ENCODE measurements around the gene INO80B. TPM values are rescaled to one million over a fixed set of nuclear protein-coding genes. Genes with fewer than 3 reads are reported as not detected.

INO80B gene
- total and polyA plus RNA-seq, 2 experiments from 2014 or later = 15.4 to 40.9 TPM

DNA sequence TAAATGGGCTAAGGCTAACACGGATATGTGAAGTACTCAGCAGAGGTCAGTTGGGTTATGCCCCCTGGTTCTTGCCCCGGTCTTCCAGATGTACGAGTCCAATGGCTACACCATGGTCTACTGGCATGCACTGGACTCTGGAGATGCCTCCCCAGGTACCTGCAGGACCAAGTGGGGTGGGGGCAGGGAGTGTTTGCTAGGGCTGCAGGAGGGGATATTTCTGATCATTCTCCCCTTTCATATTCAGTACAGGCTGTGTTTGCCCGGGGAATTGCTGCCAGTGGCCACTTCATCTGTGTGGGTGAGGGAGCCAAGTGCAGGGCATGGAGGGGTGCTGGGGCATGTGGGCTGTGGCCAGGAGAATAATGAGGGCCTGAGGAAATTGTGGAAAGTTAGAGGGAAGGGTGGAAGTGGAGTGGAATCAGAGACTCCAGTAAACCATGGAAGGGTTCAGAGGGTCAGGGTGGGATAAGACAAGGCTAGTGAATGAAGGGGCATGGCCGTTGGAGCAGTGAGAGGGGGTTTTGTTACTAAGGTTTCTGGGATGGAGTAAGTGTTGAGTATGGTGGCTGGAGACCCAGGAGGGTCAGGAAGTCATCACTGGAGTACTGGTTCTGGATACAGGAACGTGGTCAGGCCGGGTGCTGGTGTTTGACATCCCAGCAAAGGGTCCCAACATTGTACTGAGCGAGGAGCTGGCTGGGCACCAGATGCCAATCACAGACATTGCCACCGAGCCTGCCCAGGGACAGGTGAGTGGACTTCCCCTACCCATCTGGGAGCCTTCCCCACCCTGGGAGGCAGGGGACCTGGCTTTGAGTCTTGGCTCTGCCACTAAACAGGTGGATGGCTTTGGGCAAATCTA, 31.4 kb upstream of the INO80B start:
- Histone ChIP-seq H3K27ac (peak overlapping the region; percentile 72), H3K9me3 (ENCODE audit: low read depth) (no peaks in the 10 kb centered on the region), H3K36me3 (peaks cover 12% of the 10 kb centered on the region), H3K4me1 (ENCODE audit: low read depth) (no peaks in the 10 kb centered on the region), H3K4me3 (no peak overlapping the region), H3K27me3 (no peaks in the 10 kb centered on the region)
- no peak for DNase-seq (ENCODE audit: low read depth in 1 of 2, low spot score in 1 of 2)
- TF ChIP-seq, protein P1, sequence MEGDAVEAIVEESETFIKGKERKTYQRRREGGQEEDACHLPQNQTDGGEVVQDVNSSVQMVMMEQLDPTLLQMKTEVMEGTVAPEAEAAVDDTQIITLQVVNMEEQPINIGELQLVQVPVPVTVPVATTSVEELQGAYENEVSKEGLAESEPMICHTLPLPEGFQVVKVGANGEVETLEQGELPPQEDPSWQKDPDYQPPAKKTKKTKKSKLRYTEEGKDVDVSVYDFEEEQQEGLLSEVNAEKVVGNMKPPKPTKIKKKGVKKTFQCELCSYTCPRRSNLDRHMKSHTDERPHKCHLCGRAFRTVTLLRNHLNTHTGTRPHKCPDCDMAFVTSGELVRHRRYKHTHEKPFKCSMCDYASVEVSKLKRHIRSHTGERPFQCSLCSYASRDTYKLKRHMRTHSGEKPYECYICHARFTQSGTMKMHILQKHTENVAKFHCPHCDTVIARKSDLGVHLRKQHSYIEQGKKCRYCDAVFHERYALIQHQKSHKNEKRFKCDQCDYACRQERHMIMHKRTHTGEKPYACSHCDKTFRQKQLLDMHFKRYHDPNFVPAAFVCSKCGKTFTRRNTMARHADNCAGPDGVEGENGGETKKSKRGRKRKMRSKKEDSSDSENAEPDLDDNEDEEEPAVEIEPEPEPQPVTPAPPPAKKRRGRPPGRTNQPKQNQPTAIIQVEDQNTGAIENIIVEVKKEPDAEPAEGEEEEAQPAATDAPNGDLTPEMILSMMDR (IDR thresholded peaks at IDR 0.05; ENCODE audit: low read depth, low read length) = no peak

DNA sequence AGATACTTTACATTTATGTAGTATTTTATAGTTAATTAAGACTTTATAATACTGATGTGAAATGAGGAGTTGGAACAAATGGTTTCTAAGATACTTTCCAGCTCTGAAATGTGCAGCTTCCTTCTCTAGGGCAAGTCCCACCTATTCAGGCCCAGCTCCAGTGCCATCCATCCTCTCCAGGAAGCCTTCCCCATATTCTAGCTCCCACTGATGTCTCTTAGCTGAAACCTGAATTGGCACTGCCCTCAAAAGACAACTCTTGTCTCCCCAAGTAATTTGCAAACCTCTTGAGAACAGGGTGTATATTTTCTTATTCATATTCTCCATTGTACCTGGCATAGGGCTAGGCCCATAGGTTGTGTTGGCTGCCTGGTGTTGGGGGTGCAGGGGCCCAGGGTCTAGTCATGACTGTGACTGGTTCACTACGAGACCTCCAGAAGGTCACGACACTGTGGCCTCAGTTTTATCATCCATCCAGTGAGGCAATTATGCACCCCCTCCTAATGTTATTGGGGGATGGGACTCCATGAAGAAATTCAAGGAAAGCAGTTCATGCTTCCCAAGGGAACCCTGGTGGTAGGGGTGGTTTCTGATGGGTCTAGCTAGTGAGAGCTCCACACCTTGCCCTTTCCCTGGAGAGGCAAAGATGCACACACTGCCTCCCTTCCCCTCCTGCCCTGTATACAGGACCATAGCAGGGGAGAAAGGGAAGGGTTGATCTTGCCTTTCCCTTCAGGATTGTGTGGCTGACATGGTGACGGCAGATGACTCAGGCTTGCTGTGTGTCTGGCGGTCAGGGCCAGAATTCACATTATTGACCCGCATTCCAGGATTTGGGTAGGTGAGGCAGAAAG, 30.5 kb upstream of the INO80B start:
- no peak for DNase-seq (ENCODE audit: low read depth in 1 of 2, low spot score in 1 of 2)
- Histone ChIP-seq H3K4me1 (ENCODE audit: low read depth) (no peaks in the 10 kb centered on the region), H3K9me3 (ENCODE audit: low read depth) (no peaks in the 10 kb centered on the region), H3K27ac (peak overlapping the region; percentile 72), H3K27me3 (no peaks in the 10 kb centered on the region), H3K4me3 (no peak overlapping the region), H3K36me3 (peaks cover 21% of the 10 kb centered on the region)
- TF ChIP-seq, protein P1 (IDR thresholded peaks at IDR 0.05; ENCODE audit: low read depth, low read length) = no peak

DNA sequence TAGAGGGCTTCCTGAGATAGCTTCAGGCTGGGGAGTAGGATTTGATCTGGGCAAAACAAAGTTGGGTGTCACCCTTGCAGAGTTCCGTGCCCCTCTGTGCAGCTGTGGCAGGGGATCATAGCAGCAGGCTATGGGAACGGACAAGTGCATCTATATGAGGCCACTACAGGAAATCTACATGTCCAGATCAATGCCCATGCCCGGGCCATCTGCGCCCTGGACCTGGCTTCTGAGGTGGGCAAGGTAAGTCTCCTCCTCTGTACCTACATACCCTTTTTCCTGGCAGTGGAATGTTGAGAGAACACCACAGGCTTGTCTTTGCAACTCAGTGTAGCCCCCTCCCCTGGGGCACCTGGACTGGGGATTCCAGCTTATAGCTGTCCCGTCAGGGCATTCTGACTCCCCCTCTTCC, 29.9 kb upstream of the INO80B start:
- TF ChIP-seq, protein P1 (IDR thresholded peaks at IDR 0.05; ENCODE audit: low read depth, low read length) = no peak

DNA sequence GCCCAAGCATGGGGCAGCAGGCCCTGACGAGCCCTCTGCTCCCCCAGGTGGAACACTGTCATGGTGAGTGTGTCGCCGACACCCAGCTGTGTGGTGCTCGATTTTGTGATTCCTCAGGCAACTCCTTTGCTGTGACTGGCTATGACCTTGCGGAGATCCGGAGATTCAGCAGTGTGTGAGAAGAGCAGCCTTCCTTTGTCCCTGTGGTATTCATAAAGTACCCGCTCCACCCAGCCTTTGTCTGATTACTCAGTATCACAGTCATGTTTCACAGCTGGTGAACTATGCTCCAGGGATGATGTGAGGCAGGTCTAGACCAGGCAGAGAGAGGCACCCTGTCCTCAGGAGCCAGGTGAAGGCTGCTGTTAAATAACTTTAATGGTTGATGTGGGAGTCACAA, 29.4 kb upstream of the INO80B start:
- H3K9me3 ChIP-seq (ENCODE audit: low read depth) = no peaks in the 10 kb centered on the region
- TF ChIP-seq, protein P1 (IDR thresholded peaks at IDR 0.05; ENCODE audit: low read depth, low read length) = no peak
- H3K27me3 ChIP-seq = no peaks in the 10 kb centered on the region
- no peaks in the 10 kb centered on the region for H3K4me1 ChIP-seq (ENCODE audit: low read depth)
- H3K27ac ChIP-seq = peak overlapping the region; percentile 72
- no peak overlapping the region for H3K4me3 ChIP-seq
- H3K36me3 ChIP-seq = peaks cover 27% of the 10 kb centered on the region
- DNase-seq (ENCODE audit: low read depth in 1 of 2, low spot score in 1 of 2) = no peak

More for the DNA sequence above, 29.9 kb upstream of the INO80B start:
- Histone ChIP-seq H3K4me3 (no peak overlapping the region), H3K36me3 (peaks cover 27% of the 10 kb centered on the region), H3K9me3 (ENCODE audit: low read depth) (no peaks in the 10 kb centered on the region), H3K27me3 (no peaks in the 10 kb centered on the region), H3K4me1 (ENCODE audit: low read depth) (no peaks in the 10 kb centered on the region), H3K27ac (peak overlapping the region; percentile 72)
- no peak for DNase-seq (ENCODE audit: low read depth in 1 of 2, low spot score in 1 of 2)

DNA sequence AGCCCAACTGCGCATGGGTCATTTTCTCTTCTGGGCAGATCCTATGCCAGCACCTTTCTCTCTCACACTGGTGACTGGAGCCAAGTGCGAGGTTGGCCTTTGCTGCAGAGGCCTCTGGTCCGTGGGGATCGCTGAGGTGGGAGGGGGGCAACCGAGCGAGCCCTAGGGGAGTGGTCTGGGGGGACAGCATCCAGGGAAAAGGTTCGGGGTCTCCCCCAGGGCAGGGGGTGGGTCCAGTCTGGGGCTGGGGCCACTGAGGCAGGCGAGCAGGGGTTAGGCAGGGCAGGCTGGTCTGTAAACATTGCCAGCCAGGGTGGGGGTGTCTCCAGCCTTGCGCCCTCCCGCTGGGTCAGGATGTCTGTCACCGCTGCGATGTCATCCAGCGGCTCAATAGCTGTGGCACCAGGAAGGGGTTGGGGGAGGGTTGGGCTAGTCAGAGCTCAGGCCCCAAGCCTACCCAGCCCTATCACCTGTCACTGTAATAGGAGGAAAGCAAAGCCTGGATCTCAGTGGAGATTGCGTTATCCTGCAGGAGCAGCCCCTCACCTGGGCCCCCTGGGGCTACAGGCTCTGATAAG, 28.6 kb upstream of the INO80B start:
- Histone ChIP-seq H3K4me1 (ENCODE audit: low read depth) (no peaks in the 10 kb centered on the region), H3K36me3 (peaks cover 27% of the 10 kb centered on the region), H3K27ac (peak overlapping the region; percentile 72), H3K27me3 (no peaks in the 10 kb centered on the region), H3K4me3 (no peak overlapping the region), H3K9me3 (ENCODE audit: low read depth) (no peaks in the 10 kb centered on the region)
- TF ChIP-seq, protein P1 (IDR thresholded peaks at IDR 0.05; ENCODE audit: low read depth, low read length) = no peak
- DNase-seq (ENCODE audit: low read depth in 1 of 2, low spot score in 1 of 2) = no peak
